SJCRH30 (cell line): Measurements from ENCODE around the gene FOXE3. TPM values are rescaled to one million over a fixed set of nuclear protein-coding genes. Genes with fewer than 3 reads are reported as not detected.
"Not testable (repeated sequence)": the region's sequence is repeated elsewhere in the genome, so short reads cannot be mapped to it uniquely, and the experiment has no call there.

ENCODE experiments used
- DNase-seq, 2 experiments: peaks; one replicate each; pipeline ENCODE4 v3.0.0-alpha.2; 2015 to 2020
- H3K27ac ChIP-seq: fragments of 250-450 bp; sonication (Bioruptor Pico); 2 replicates; pipeline ENCODE4 v1.5.1; 2020; ENCODE audit warnings: mild to moderate bottlenecking, moderate library complexity
- H3K27me3 ChIP-seq: fragments of 250-450 bp; sonication (Bioruptor Pico); 2 replicates; pipeline ENCODE4 v1.5.1; 2020; ENCODE audit warnings: mild to moderate bottlenecking, moderate library complexity
- H3K36me3 ChIP-seq: fragments of 250-450 bp; sonication (Bioruptor Pico); 2 replicates; pipeline ENCODE4 v1.5.1; 2020; ENCODE audit warnings: mild to moderate bottlenecking, moderate library complexity
- H3K4me1 ChIP-seq: fragments of 250-450 bp; sonication (Bioruptor Pico); 2 replicates; pipeline ENCODE4 v1.5.1; 2020; ENCODE audit warnings: mild to moderate bottlenecking, moderate library complexity
- H3K4me3 ChIP-seq: fragments of 250-450 bp; sonication (Bioruptor Pico); 2 replicates; pipeline ENCODE4 v1.5.1; 2020; ENCODE audit warnings: mild to moderate bottlenecking, moderate library complexity
- H3K9me3 ChIP-seq: fragments of 250-450 bp; sonication (Bioruptor Pico); replicated peaks from 2 replicates; pipeline ENCODE4 v1.5.1; 2020; ENCODE audit warnings: mild to moderate bottlenecking, moderate library complexity
- total RNA-seq: library from RNA; depleted of rRNA; stranded (reverse); fragments of >200 nt; shearing (Covaris generic); gene quantifications from 2 replicates; pipeline ENCODE4 v1.2.3, GENCODE V29; 2014

The FOXE3 gene
- total RNA-seq, 1 experiment from 2014 or later: not detected

- H3K4me3 ChIP-seq: no peak overlapping the region
- H3K9me3 ChIP-seq: no peaks in the 10 kb centered on the region
- H3K27ac ChIP-seq: no peak overlapping the region
- H3K4me1 ChIP-seq: no peaks in the 10 kb centered on the region
- no peaks in the 10 kb centered on the region for H3K36me3 ChIP-seq
- H3K27me3 ChIP-seq: no peaks in the 10 kb centered on the region
- no peak for DNase-seq
Observed at GRCh38 chr1:47443530-47444296, 27.6 kb downstream of the FOXE3 start.

GRCh38 chr1:47444297-47444561, 28.1 kb downstream of the FOXE3 start:
- no peak overlapping the region for H3K27ac ChIP-seq
- DNase-seq: no peak
- H3K4me3 ChIP-seq: no peak overlapping the region
- no peaks in the 10 kb centered on the region for H3K36me3 ChIP-seq
- no peaks in the 10 kb centered on the region for H3K9me3 ChIP-seq
- no peaks in the 10 kb centered on the region for H3K27me3 ChIP-seq
- H3K4me1 ChIP-seq: no peaks in the 10 kb centered on the region

GRCh38 chr1:47444562-47445465, 28.7 kb downstream of the FOXE3 start:
- DNase-seq: no peak
- Histone ChIP-seq H3K4me1 (no peaks in the 10 kb centered on the region), H3K4me3 (no peak overlapping the region), H3K36me3 (no peaks in the 10 kb centered on the region), H3K9me3 (no peaks in the 10 kb centered on the region), H3K27ac (no peak overlapping the region), H3K27me3 (0 out of 2 replicates have a peak, but pooled peaks cover under 1% of the 10 kb centered on the region)

GRCh38 chr1:47445823-47446550, 29.9 kb downstream of the FOXE3 start:
- no peaks in the 10 kb centered on the region for H3K9me3 ChIP-seq
- H3K27ac ChIP-seq: no peak overlapping the region
- no peaks in the 10 kb centered on the region for H3K4me1 ChIP-seq
- H3K4me3 ChIP-seq: no peak overlapping the region
- no peaks in the 10 kb centered on the region for H3K36me3 ChIP-seq
- 0 out of 2 replicates have a peak, but pooled peaks cover 4% of the 10 kb centered on the region for H3K27me3 ChIP-seq
- DNase-seq: no peak

GRCh38 chr1:47448462-47449222, 32.6 kb downstream of the FOXE3 start:
- Histone ChIP-seq H3K27me3 (0 out of 2 replicates have a peak, but pooled peaks cover 4% of the 10 kb centered on the region), H3K36me3 (no peaks in the 10 kb centered on the region), H3K4me1 (no peaks in the 10 kb centered on the region), H3K9me3 (no peaks in the 10 kb centered on the region), H3K27ac (no peak overlapping the region), H3K4me3 (no peak overlapping the region)
- DNase-seq: no peak

- Histone ChIP-seq H3K27ac (no peak overlapping the region), H3K4me1 (no peaks in the 10 kb centered on the region), H3K4me3 (no peak overlapping the region), H3K9me3 (no peaks in the 10 kb centered on the region), H3K27me3 (0 out of 2 replicates have a peak, but pooled peaks cover 4% of the 10 kb centered on the region), H3K36me3 (no peaks in the 10 kb centered on the region)
- peak; percentile 22 to 42 for DNase-seq
Observed at GRCh38 chr1:47449822-47450552, 33.9 kb downstream of the FOXE3 start.

- H3K36me3 ChIP-seq: no peaks in the 10 kb centered on the region
- no peak for DNase-seq
- no peaks in the 10 kb centered on the region for H3K4me1 ChIP-seq
- 0 out of 2 replicates have a peak, but pooled peaks cover 4% of the 10 kb centered on the region for H3K27me3 ChIP-seq
- H3K9me3 ChIP-seq: no peaks in the 10 kb centered on the region
- no peak overlapping the region for H3K27ac ChIP-seq
- no peak overlapping the region for H3K4me3 ChIP-seq
Observed at GRCh38 chr1:47450606-47451005, 34.5 kb downstream of the FOXE3 start.

- Histone ChIP-seq H3K27ac (no peak overlapping the region), H3K36me3 (no peaks in the 10 kb centered on the region), H3K4me1 (no peaks in the 10 kb centered on the region), H3K9me3 (no peaks in the 10 kb centered on the region), H3K27me3 (0 out of 2 replicates have a peak, but pooled peaks cover 4% of the 10 kb centered on the region), H3K4me3 (no peak overlapping the region)
- DNase-seq: no peak
Observed at GRCh38 chr1:47452426-47452825, 36.3 kb downstream of the FOXE3 start.

- H3K27ac ChIP-seq, H3K36me3 ChIP-seq, DNase-seq, H3K4me3 ChIP-seq, H3K27me3 ChIP-seq, H3K9me3 ChIP-seq, H3K4me1 ChIP-seq: not testable (repeated sequence)
Observed at GRCh38 chr1:47453910-47454309, 37.8 kb downstream of the FOXE3 start.

GRCh38 chr1:47456250-47456649, 40.2 kb downstream of the FOXE3 start:
- Histone ChIP-seq H3K4me1 (no peaks in the 10 kb centered on the region), H3K27me3 (peaks cover 21% of the 10 kb centered on the region; the same call in 1 of the 2 replicates), H3K27ac (no peak overlapping the region), H3K9me3 (no peaks in the 10 kb centered on the region), H3K36me3 (no peaks in the 10 kb centered on the region), H3K4me3 (no peak overlapping the region)
- DNase-seq: no peak

GRCh38 chr1:47457547-47457946, 41.5 kb downstream of the FOXE3 start:
- peaks cover 21% of the 10 kb centered on the region; the same call in 1 of the 2 replicates for H3K27me3 ChIP-seq
- H3K4me1 ChIP-seq, H3K4me3 ChIP-seq, H3K36me3 ChIP-seq, DNase-seq, H3K27ac ChIP-seq, H3K9me3 ChIP-seq: not testable (repeated sequence)

- no peaks in the 10 kb centered on the region for H3K36me3 ChIP-seq
- H3K27ac ChIP-seq: no peak overlapping the region
- DNase-seq: no peak
- no peaks in the 10 kb centered on the region for H3K4me1 ChIP-seq
- H3K4me3 ChIP-seq: no peak overlapping the region
- no peaks in the 10 kb centered on the region for H3K9me3 ChIP-seq
- peaks cover 24% of the 10 kb centered on the region; the same call in 1 of the 2 replicates for H3K27me3 ChIP-seq
Observed at GRCh38 chr1:47459253-47459788, 43.2 kb downstream of the FOXE3 start.

GRCh38 chr1:47460040-47460439, 44.0 kb downstream of the FOXE3 start:
- no peak for DNase-seq
- H3K27ac ChIP-seq: no peak overlapping the region
- H3K27me3 ChIP-seq: peaks cover 24% of the 10 kb centered on the region; the same call in 1 of the 2 replicates
- no peak overlapping the region for H3K4me3 ChIP-seq
- peaks cover 2% of the 10 kb centered on the region for H3K4me1 ChIP-seq
- H3K36me3 ChIP-seq: no peaks in the 10 kb centered on the region
- H3K9me3 ChIP-seq: no peaks in the 10 kb centered on the region
